Mesothelial cell of epicardium (in vitro differentiated cells): ENCODE data around the gene CCNY. TPM values are rescaled to one million over a fixed set of nuclear protein-coding genes. Genes with fewer than 3 reads are reported as not detected.

ENCODE experiments used
- DNase-seq, 2 experiments: peaks; one replicate each; pipeline ENCODE4 v3.0.0; 2021; ENCODE audit warnings: low spot score in 2 of 2; ENCODE audit not compliant: unreplicated experiment in 2 of 2
- H3K27ac Mint-ChIP-seq: 2 replicates; pipeline ENCODE4 v1.8.0; 2021; ENCODE audit warnings: mixed read lengths
- H3K27me3 Mint-ChIP-seq: 2 replicates; pipeline ENCODE4 v1.8.0; 2021; ENCODE audit warnings: low read depth, mixed read lengths
- H3K36me3 Mint-ChIP-seq: 2 replicates; pipeline ENCODE4 v1.8.0; 2021; ENCODE audit warnings: mixed read lengths
- H3K4me1 Mint-ChIP-seq: 2 replicates; pipeline ENCODE4 v1.8.0; 2021; ENCODE audit warnings: mixed read lengths
- H3K4me3 Mint-ChIP-seq: 2 replicates; pipeline ENCODE4 v1.8.0; 2021; ENCODE audit warnings: mild to moderate bottlenecking, moderate library complexity, mixed read lengths
- H3K9me3 Mint-ChIP-seq: 2 replicates; pipeline ENCODE4 v1.8.0; 2021; ENCODE audit warnings: mixed read lengths
- total RNA-seq: library from RNA; stranded (reverse); gene quantifications from 3 replicates; pipeline ENCODE4 v1.2.1, GENCODE V29; 2021
- TF ChIP-seq, protein P1 (sequence below): fragments of 200-600 bp; sonication (generic); IDR thresholded peaks from one replicate; pipeline ENCODE4 v1.5.0; 2021; ENCODE audit warnings: antibody characterized with exemption; ENCODE audit not compliant: unreplicated experiment

CCNY gene
- total RNA-seq, 1 donor from 2014 or later = 75.4 TPM

DNA sequence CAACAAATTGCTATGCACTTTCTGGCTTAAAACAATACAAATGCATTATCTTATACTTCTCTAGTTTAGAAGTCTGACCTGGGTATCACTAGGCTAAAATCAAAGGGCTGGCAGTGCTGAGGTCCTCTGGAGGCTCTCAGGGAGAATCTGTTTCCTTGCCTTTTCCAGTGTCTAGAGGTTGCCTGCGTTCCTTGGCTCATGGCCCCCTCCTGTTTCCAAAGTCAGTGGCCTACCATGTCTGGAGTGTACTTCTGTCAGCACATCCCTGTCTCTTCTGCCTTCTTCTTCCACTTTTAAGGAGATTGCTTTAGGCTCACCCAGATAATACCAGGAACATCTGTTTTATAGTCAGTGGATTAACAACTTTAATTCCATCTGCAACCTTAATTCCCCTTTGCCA is 52.4 kb downstream of the CCNY start:
- DNase-seq = no peak
- Mint-ChIP-seq H3K4me1 (peaks cover 33% of the 10 kb centered on the region), H3K4me3 (no peak overlapping the region), H3K9me3 (peaks cover 26% of the 10 kb centered on the region), H3K36me3 (peaks cover 11% of the 10 kb centered on the region), H3K27me3 (no peaks in the 10 kb centered on the region), H3K27ac (no peak overlapping the region)
- TF ChIP-seq, protein P1, sequence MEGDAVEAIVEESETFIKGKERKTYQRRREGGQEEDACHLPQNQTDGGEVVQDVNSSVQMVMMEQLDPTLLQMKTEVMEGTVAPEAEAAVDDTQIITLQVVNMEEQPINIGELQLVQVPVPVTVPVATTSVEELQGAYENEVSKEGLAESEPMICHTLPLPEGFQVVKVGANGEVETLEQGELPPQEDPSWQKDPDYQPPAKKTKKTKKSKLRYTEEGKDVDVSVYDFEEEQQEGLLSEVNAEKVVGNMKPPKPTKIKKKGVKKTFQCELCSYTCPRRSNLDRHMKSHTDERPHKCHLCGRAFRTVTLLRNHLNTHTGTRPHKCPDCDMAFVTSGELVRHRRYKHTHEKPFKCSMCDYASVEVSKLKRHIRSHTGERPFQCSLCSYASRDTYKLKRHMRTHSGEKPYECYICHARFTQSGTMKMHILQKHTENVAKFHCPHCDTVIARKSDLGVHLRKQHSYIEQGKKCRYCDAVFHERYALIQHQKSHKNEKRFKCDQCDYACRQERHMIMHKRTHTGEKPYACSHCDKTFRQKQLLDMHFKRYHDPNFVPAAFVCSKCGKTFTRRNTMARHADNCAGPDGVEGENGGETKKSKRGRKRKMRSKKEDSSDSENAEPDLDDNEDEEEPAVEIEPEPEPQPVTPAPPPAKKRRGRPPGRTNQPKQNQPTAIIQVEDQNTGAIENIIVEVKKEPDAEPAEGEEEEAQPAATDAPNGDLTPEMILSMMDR = no peak

DNA sequence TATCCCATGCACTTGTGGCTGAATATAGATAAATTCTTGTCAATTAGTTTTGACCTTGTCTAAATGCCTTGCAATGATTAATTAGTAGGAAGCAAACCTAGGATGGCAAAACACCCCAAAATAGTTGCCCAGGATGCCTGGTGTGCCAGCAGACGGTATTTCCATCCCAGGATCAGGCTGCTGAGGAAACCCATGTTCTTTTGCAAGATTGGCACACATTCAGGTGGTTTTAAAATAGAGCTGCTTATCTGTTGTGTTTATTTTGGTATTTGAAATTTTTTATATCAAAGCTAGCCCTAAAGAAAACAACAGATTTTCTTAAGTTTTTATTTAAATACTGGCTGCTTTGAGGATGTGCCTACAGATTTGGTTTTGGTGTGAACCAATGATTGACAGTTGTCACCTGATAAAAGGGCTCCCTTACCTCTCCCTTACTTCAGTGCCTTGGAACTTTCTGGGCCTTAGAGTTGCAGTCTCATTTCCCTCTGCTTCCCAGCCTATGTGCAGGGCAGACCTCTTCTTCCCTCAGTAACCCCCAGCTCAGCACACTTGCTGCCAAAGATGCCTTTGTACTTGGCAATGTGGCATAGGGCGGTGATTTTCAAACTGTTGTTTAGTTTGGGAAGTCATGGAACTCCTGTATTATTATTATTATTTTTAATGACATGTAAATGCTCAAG is 54.0 kb downstream of the CCNY start:
- Mint-ChIP-seq H3K4me3 (no peak overlapping the region), H3K9me3 (peaks cover 26% of the 10 kb centered on the region), H3K36me3 (peaks cover 11% of the 10 kb centered on the region), H3K27ac (no peak overlapping the region), H3K4me1 (peaks cover 40% of the 10 kb centered on the region), H3K27me3 (no peaks in the 10 kb centered on the region)
- TF ChIP-seq, protein P1 = no peak
- DNase-seq = no peak

DNA sequence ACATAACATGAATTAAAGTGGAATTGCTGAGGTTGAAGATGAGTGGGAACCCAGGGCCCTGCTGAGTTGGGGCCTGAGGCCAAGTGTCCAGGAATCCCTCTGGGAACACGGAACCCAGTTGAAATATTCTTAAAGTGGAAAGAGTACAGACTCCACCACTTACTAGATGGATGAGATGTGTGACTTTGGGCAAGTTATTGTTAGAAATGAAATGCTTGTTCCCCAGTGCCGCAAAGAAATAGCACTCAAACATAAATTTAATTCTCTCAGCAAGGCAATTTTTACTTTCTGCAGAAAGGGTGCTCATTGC is 54.5 kb downstream of the CCNY start:
- TF ChIP-seq, protein P1 = no peak
- no peak overlapping the region for H3K27ac Mint-ChIP-seq
- no peak for DNase-seq
- no peaks in the 10 kb centered on the region for H3K27me3 Mint-ChIP-seq
- H3K4me1 Mint-ChIP-seq = peaks cover 42% of the 10 kb centered on the region
- no peak overlapping the region for H3K4me3 Mint-ChIP-seq
- peaks cover 11% of the 10 kb centered on the region for H3K36me3 Mint-ChIP-seq
- peaks cover 26% of the 10 kb centered on the region for H3K9me3 Mint-ChIP-seq

DNA sequence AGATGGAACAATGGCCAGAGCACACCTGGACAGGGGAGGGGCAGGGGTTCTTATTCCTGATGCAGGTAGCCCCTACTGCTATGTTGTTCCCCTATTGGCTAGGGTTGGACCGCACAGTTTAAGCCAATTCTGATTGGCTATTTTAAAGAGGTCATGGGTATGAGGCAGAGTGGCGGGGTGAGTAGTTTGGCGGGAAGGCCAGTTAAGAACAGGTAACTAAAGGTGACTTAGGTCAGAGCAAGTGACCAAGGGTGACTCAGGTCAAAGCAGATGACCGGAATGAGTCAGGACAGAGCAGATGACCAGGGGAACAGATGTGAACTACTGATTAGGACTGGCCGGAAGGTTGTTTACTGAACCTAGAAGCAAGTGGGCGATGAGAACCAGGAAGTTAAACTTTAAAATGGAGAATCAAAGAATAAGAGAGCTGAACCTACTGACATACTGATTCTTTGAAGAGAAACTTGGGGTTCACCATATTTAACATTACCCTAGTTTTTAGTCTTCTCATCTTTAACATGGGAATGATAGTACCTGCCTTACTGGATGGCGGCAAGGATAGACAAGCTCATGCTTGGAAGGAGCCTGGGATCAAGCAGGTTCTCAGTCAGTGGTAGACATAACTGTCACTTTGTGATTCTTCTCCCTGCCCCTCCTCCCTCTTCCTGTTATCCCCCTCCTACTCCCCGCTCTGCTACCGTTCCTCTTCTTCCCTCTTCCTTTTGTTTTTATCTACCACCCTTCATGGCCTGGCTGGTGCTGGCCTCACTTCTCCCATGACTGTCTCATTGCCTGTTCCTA is 55.0 kb downstream of the CCNY start:
- Mint-ChIP-seq H3K36me3 (peaks cover 11% of the 10 kb centered on the region), H3K27me3 (no peaks in the 10 kb centered on the region), H3K27ac (no peak overlapping the region), H3K9me3 (peaks cover 26% of the 10 kb centered on the region), H3K4me3 (no peak overlapping the region), H3K4me1 (peaks cover 41% of the 10 kb centered on the region)
- TF ChIP-seq, protein P1 = no peak
- DNase-seq = no peak

DNA sequence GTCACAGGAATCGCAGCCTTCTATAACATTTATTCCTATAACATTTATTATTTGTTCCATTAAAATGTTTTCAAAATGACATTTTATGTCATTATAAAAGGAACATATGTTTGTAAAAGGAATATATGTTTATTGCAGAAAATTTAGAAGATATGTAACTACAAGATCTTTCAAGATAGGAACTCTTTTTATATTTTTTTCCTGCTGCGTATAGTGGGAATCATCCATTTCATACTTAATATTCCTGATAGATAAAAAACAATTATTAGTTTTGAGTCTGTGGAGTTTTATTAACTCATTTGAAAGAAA is 55.6 kb downstream of the CCNY start:
- Mint-ChIP-seq H3K27ac (no peak overlapping the region), H3K4me3 (no peak overlapping the region), H3K4me1 (peaks cover 41% of the 10 kb centered on the region), H3K9me3 (peaks cover 26% of the 10 kb centered on the region), H3K27me3 (no peaks in the 10 kb centered on the region), H3K36me3 (peaks cover 11% of the 10 kb centered on the region)
- no peak for DNase-seq
- TF ChIP-seq, protein P1 = no peak
